ENCODE measurements around the gene SPEN.

SPEN gene

GRCh38 chr1:15959827-15960446 is 112.4 kb downstream of the SPEN start:
- TF ChIP-seq EGR1 (IDR thresholded peaks at IDR 0.05) (no peak), FOXM1 (IDR thresholded peaks at IDR 0.05; ENCODE audit: borderline replicate concordance, low read depth) (no peak), TCF12 (IDR thresholded peaks at IDR 0.05; ENCODE audit: low read depth) (no peak), ZBTB7A (IDR thresholded peaks at IDR 0.05; ENCODE audit: low read depth) (no peak), REST (IDR thresholded peaks at IDR 0.05; ENCODE audit: low read depth) (no peak), CREB1 (IDR thresholded peaks at IDR 0.05; ENCODE audit: low read depth) (no peak)

GRCh38 chr1:15960808-15961207 is 113.3 kb downstream of the SPEN start:
- TF ChIP-seq TEAD4 (IDR thresholded peaks at IDR 0.05) (no peak), RAD21 (IDR thresholded peaks at IDR 0.05; ENCODE audit: low read depth) (no peak), MAX (IDR thresholded peaks at IDR 0.05) (no peak), YY1 (IDR thresholded peaks at IDR 0.05; ENCODE audit: low read depth) (no peak), NFIC (IDR thresholded peaks at IDR 0.05) (no peak), REST (IDR thresholded peaks at IDR 0.05; ENCODE audit: low read depth) (no peak), EGR1 (IDR thresholded peaks at IDR 0.05) (no peak), CEBPB (IDR thresholded peaks at IDR 0.05) (no peak), USF1 (IDR thresholded peaks at IDR 0.05) (no peak), FOXM1 (IDR thresholded peaks at IDR 0.05; ENCODE audit: borderline replicate concordance, low read depth) (no peak), TAF1 (IDR thresholded peaks at IDR 0.05; ENCODE audit: low read depth) (no peak)

GRCh38 chr1:15961492-15961891 is 114.0 kb downstream of the SPEN start:
- TF ChIP-seq CREB1 (IDR thresholded peaks at IDR 0.05; ENCODE audit: low read depth) (no peak), REST (IDR thresholded peaks at IDR 0.05; ENCODE audit: low read depth) (no peak), ZBTB7A (IDR thresholded peaks at IDR 0.05; ENCODE audit: low read depth) (no peak), TCF12 (IDR thresholded peaks at IDR 0.05; ENCODE audit: low read depth) (no peak), RAD21 (IDR thresholded peaks at IDR 0.05; ENCODE audit: low read depth) (no peak), USF1 (IDR thresholded peaks at IDR 0.05) (no peak)

- no peak for TF ChIP-seq CEBPB (IDR thresholded peaks at IDR 0.05)
- no peak for TF ChIP-seq NFIC (IDR thresholded peaks at IDR 0.05)
- no peak for TF ChIP-seq ZBTB7A (IDR thresholded peaks at IDR 0.05; ENCODE audit: low read depth)
- no peak for TF ChIP-seq USF1 (IDR thresholded peaks at IDR 0.05)
- no peak for TF ChIP-seq TAF1 (IDR thresholded peaks at IDR 0.05; ENCODE audit: low read depth)
- no peak for TF ChIP-seq REST (IDR thresholded peaks at IDR 0.05; ENCODE audit: low read depth)
- TF ChIP-seq EP300 (IDR thresholded peaks at IDR 0.05; ENCODE audit: borderline replicate concordance): no peak
- no peak for TF ChIP-seq CREB1 (IDR thresholded peaks at IDR 0.05; ENCODE audit: low read depth)
- no peak for TF ChIP-seq YY1 (IDR thresholded peaks at IDR 0.05; ENCODE audit: low read depth)
- TF ChIP-seq MAX (IDR thresholded peaks at IDR 0.05): no peak
- TF ChIP-seq RAD21 (IDR thresholded peaks at IDR 0.05; ENCODE audit: low read depth): no peak
- no peak for TF ChIP-seq FOXM1 (IDR thresholded peaks at IDR 0.05; ENCODE audit: borderline replicate concordance, low read depth)
- TF ChIP-seq EGR1 (IDR thresholded peaks at IDR 0.05): no peak
- TF ChIP-seq TEAD4 (IDR thresholded peaks at IDR 0.05): no peak
- no peak for TF ChIP-seq TCF12 (IDR thresholded peaks at IDR 0.05; ENCODE audit: low read depth)
These were observed 114.7 kb downstream of the SPEN start for GRCh38 chr1:15962176-15962575.

Data from Ishikawa (cell line).